A549 (cell line): ENCODE results near the gene FOXJ3. TPM values are rescaled to one million over a fixed set of nuclear protein-coding genes. Genes with fewer than 3 reads are reported as not detected.

Source experiments
- ATAC-seq, 2 experiments: fragments of 200-7000 bp in 1 of 2; fragments of >200 bp in 1 of 2; cut with Nextera tagmentation in 1 of 2; cut with Tn5 transposase in 1 of 2; 3 replicates each; pipeline versions ENCODE4 v1.8.0 to v1.9.1; 2018 to 2020; ENCODE audit warnings: mild to moderate bottlenecking in 1 of 2, moderate library complexity in 1 of 2
- CTCF ChIA-PET: fragments of 300-600 bp; sonication (Branson Sonifier 250); formaldehyde crosslinking; extraction: SDS; loops from one replicate; lab custom pipeline; 2021; ENCODE audit warnings: antibody characterized with exemption, inconsistent platforms; lab: Yijun Ruan, JAX
- POLR2A ChIA-PET: fragments of 350-600 bp; formaldehyde crosslinking; extraction: SDS; loops from one replicate; lab custom pipeline; 2021; ENCODE audit warnings: antibody characterized with exemption, inconsistent platforms; lab: Yijun Ruan, JAX
- DNase-seq, 2 experiments: peaks; one replicate each; pipeline versions ENCODE4 v3.0.0 to v3.0.0-alpha.2; 2011 to 2016; ENCODE audit warnings: low read depth in 1 of 2, low spot score in 1 of 2
- FAIRE-seq: peaks from 2 replicates; lab custom pipeline; 2011; peaks lifted over from hg19 to GRCh38; lab: Jason Lieb, UNC
- H3K27ac ChIP-seq, 2 experiments: fragments of >200 bp; sonication (Bioruptor Twin); formaldehyde crosslinking; 3 replicates each; pipeline ENCODE4 v1.5.1; 2016 to 2017
- H3K4me1 ChIP-seq: fragments of >200 bp; sonication (Bioruptor Twin); formaldehyde crosslinking; 3 replicates; pipeline ENCODE4 v1.6.1; 2016
- H3K4me2 ChIP-seq: fragments of >200 bp; sonication (Bioruptor Twin); formaldehyde crosslinking; 3 replicates; pipeline ENCODE4 v1.6.1; 2016
- H3K4me3 ChIP-seq: fragments of >200 bp; sonication (Bioruptor Twin); formaldehyde crosslinking; 3 replicates; pipeline ENCODE4 v1.5.1; 2016
- H3K9me3 ChIP-seq: fragments of >200 bp; sonication (Bioruptor Twin); formaldehyde crosslinking; 3 replicates; pipeline ENCODE4 v1.6.1; 2016
- CHD4 ChIP-seq: fragments of 200-600 bp; sonication (generic); IDR thresholded peaks from 2 replicates; pipeline ENCODE4 v1.6.1; 2016; ENCODE audit warnings: antibody characterized with exemption, mild to moderate bottlenecking, borderline replicate concordance
- FOSB ChIP-seq: fragments of 250-450 bp; sonication (Bioruptor Pico); IDR thresholded peaks from 2 replicates; pipeline ENCODE4 v1.5.0; 2020; ENCODE audit warnings: mild to moderate bottlenecking, moderate library complexity
- FOSL2 ChIP-seq, 2 experiments: fragments of 450-650 bp in 1 of 2; fragments of >200 bp in 1 of 2; sonication (Bioruptor Twin) in 1 of 2; formaldehyde crosslinking; IDR thresholded peaks; 2 replicates each; pipeline versions ENCODE4 v1.5.0 to v1.6.1; 2016 to 2020; ENCODE audit warnings: mild to moderate bottlenecking in 1 of 2, moderate library complexity in 1 of 2
- HOXA7 ChIP-seq: fragments of 250-450 bp; sonication (Bioruptor Pico); IDR thresholded peaks from 2 replicates; pipeline ENCODE4 v1.5.0; 2020; ENCODE audit warnings: mild to moderate bottlenecking, moderate library complexity
- JUNB ChIP-seq: fragments of >200 bp; sonication (Bioruptor Twin); formaldehyde crosslinking; IDR thresholded peaks from 2 replicates; pipeline ENCODE4 v1.6.1; 2016
- KDM1A ChIP-seq: fragments of 200-600 bp; sonication (generic); IDR thresholded peaks from 2 replicates; pipeline ENCODE4 v1.6.1; 2016; ENCODE audit warnings: low read depth, mild to moderate bottlenecking
- KDM5A ChIP-seq: fragments of 200-600 bp; sonication (generic); IDR thresholded peaks from 2 replicates; pipeline ENCODE4 v1.6.1; 2016; ENCODE audit warnings: antibody characterized with exemption, mild to moderate bottlenecking
- MAZ ChIP-seq: fragments of 150-350 bp; IDR thresholded peaks from 2 replicates; pipeline ENCODE4 v1.6.1; 2014; ENCODE audit warnings: antibody characterized with exemption, low read depth, low read length, borderline replicate concordance
- NPAS2 ChIP-seq: fragments of 250-450 bp; sonication (Bioruptor Pico); IDR thresholded peaks from 2 replicates; pipeline ENCODE4 v1.8.0; 2022; ENCODE audit warnings: mild to moderate bottlenecking, moderate library complexity, borderline replicate concordance
- POLR2AphosphoS2 ChIP-seq: conservative IDR thresholded peaks from 2 replicates; pipeline ENCODE4 v1.6.1; 2012; ENCODE audit warnings: low read length, improper control_type of control experiment, inconsistent platforms
- RAD21 ChIP-seq, 2 experiments: fragments of >200 bp in 1 of 2; sonication (Bioruptor Twin) in 1 of 2; formaldehyde crosslinking in 1 of 2; IDR thresholded peaks in 1 of 2; conservative IDR thresholded peaks in 1 of 2; 2 replicates in 1 of 2; 3 replicates in 1 of 2; pipeline ENCODE4 v1.6.1; 2012 to 2018; ENCODE audit warnings: inconsistent platforms in 1 of 2
- RFX5 ChIP-seq: fragments of 450-650 bp; IDR thresholded peaks from 2 replicates; pipeline ENCODE4 v1.7.1; 2014; ENCODE audit warnings: antibody characterized with exemption, mild to moderate bottlenecking, moderate library complexity
- SREBF2 ChIP-seq: fragments of 450-650 bp; IDR thresholded peaks from 2 replicates; pipeline ENCODE4 v1.6.1; 2014; ENCODE audit warnings: mild to moderate bottlenecking, moderate library complexity
- ZFP36 ChIP-seq: fragments of 450-650 bp; IDR thresholded peaks from 2 replicates; pipeline ENCODE4 v1.6.1; 2014; ENCODE audit warnings: borderline replicate concordance; ENCODE audit not compliant: partially characterized antibody
- ZSCAN20 ChIP-seq: fragments of 250-450 bp; sonication (Bioruptor Pico); IDR thresholded peaks from 2 replicates; pipeline ENCODE4 v1.8.0; 2022; ENCODE audit warnings: mild to moderate bottlenecking, moderate library complexity
- WGBS: methylation state at CpG from one replicate; pipeline ENCODE4 v1.1.6; 2017; ENCODE audit errors: missing lambda C conversion rate; 5-methylcytosine and 5-hydroxymethylcytosine counted together
- polyA plus RNA-seq, 4 experiments: library from polyadenylated mRNA; depleted of rRNA in 3 of 4; stranded (reverse); fragments of >200 nt; fragmentation: RNase III in 1 of 4; extraction: RNeasy Plus Mini Kit Qiagen cat#74134 plus additional on column Dnase treatment in 1 of 4; gene quantifications; 2 replicates in 3 of 4; 3 replicates in 1 of 4; pipeline ENCODE4 v1.2.3, GENCODE V29; 2011 to 2017
- TF ChIP-seq, protein P1 (sequence below): fragments of >200 bp; sonication (Bioruptor Twin); formaldehyde crosslinking; IDR thresholded peaks from 3 replicates; pipeline ENCODE4 v1.5.1; 2016
- TF ChIP-seq, protein P2 (sequence below): fragments of 250-450 bp; sonication (Bioruptor Pico); IDR thresholded peaks from 2 replicates; pipeline ENCODE4 v1.5.0; 2021; ENCODE audit warnings: mild to moderate bottlenecking, moderate library complexity, borderline replicate concordance

FOXJ3 gene
- polyA plus RNA-seq, 2 of the 4 experiments (the other 2 are of a cell fraction) = 16.8 to 45.0 TPM

DNA sequence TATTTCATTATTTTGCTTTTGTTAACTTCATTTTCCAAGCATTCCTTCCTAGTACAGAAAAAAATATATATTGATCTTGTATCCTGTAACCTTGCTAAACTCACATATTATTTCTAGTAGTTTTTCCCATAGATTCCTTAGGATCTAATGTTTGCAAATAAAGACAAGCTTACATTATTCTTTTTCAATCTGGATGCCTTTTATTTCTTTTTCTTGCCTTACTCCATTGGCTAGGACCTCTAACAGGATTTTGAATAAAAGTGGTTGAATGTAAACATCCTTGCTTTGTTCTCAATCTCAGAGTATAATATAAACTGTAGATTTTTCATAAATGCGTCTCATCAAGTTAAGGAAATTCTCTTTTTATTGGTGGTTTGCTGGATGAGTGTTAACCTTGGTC lies 96.0 kb downstream of the FOXJ3 start:
- DNase-seq (no peak), ATAC-seq (no peak), FAIRE-seq (no peak)
- Histone ChIP-seq H3K4me3 (no peak overlapping the region), H3K9me3 (peaks cover 16% of the 10 kb centered on the region), H3K4me1 (no peaks in the 10 kb centered on the region), H3K4me2 (no peak overlapping the region), H3K27ac (no peak overlapping the region)
- 89% methylated on average over 1 of the region's 1 CpG for WGBS
- CTCF ChIA-PET = no interaction called here
- POLR2A ChIA-PET = no interaction called here
- no peak for TF ChIP-seq POLR2AphosphoS2

DNA sequence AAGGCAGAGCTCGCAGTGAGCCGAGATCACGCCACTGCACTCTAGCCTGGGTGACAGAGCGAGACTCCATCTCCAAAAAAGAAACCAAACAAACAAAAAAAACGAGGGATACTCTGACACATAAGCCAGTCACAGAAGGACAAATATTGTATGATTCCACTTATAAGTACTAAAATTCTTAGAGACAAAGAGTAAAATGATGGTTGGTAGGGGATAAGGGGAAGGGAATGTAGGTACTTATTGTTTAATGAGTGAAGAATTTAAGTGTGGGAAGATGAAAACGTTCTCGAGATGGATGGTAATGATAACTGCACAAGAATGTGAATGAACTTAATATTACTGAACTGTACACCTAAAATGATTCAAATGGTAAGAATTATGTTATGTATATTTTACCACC lies 103.8 kb downstream of the FOXJ3 start:
- FAIRE-seq (no peak), ATAC-seq (no peak), DNase-seq (no peak)
- ChIA-PET CTCF (no interaction called here), POLR2A (no interaction called here)
- Histone ChIP-seq H3K27ac (no peak overlapping the region), H3K4me1 (peaks cover 17% of the 10 kb centered on the region), H3K4me2 (no peak overlapping the region), H3K9me3 (peaks cover 8% of the 10 kb centered on the region; the same call in 2 of the 3 replicates), H3K4me3 (no peak overlapping the region)
- WGBS = 82% methylated on average over 7 of the region's 7 CpGs
- TF ChIP-seq MAZ (no peak), RFX5 (no peak), FOSB (CRISPR knock-in tag) (no peak), FOSL2 (IDR thresholded peaks at IDR 0.05) (no peak), FOSL2 (CRISPR knock-in tag; IDR thresholded peaks at IDR 0.05) (no peak), ZFP36 (no peak)

DNA sequence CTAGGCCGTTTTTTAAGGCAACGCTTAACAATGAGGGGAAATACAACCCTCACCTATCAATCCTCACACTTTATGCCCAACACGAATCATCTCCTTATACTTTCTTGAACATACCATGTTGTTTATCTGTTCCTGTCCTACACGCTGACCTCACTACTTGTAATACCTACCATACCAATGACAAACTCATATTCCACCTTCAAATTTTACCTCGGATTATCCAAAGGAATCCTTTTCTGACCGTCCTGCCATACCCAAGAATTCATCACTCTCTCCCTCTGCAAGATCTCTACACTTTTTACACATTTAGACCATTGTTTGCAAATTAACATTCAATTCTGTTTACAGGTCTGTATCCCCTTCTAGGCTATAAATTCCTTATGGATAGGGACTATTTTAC lies 106.1 kb downstream of the FOXJ3 start:
- ATAC-seq = no peak
- peaks cover 27% of the 10 kb centered on the region for H3K4me1 ChIP-seq
- TF ChIP-seq JUNB = no peak
- TF ChIP-seq, protein P1, sequence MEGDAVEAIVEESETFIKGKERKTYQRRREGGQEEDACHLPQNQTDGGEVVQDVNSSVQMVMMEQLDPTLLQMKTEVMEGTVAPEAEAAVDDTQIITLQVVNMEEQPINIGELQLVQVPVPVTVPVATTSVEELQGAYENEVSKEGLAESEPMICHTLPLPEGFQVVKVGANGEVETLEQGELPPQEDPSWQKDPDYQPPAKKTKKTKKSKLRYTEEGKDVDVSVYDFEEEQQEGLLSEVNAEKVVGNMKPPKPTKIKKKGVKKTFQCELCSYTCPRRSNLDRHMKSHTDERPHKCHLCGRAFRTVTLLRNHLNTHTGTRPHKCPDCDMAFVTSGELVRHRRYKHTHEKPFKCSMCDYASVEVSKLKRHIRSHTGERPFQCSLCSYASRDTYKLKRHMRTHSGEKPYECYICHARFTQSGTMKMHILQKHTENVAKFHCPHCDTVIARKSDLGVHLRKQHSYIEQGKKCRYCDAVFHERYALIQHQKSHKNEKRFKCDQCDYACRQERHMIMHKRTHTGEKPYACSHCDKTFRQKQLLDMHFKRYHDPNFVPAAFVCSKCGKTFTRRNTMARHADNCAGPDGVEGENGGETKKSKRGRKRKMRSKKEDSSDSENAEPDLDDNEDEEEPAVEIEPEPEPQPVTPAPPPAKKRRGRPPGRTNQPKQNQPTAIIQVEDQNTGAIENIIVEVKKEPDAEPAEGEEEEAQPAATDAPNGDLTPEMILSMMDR = no peak
- TF ChIP-seq HOXA7 = no peak
- no peak for TF ChIP-seq CHD4
- TF ChIP-seq FOSL2 (IDR thresholded peaks at IDR 0.05) = no peak
- TF ChIP-seq FOSL2 (CRISPR knock-in tag; IDR thresholded peaks at IDR 0.05) = no peak
- TF ChIP-seq POLR2AphosphoS2 = no peak
- TF ChIP-seq SREBF2 = no peak
- no peak for TF ChIP-seq RFX5
- no peak for TF ChIP-seq ZSCAN20 (CRISPR knock-in tag)
- TF ChIP-seq RAD21 (conservative IDR thresholded peaks at IDR 0.05 in 1 of 2, IDR thresholded peaks at IDR 0.05 in 1 of 2) = no peak
- TF ChIP-seq, protein P2, sequence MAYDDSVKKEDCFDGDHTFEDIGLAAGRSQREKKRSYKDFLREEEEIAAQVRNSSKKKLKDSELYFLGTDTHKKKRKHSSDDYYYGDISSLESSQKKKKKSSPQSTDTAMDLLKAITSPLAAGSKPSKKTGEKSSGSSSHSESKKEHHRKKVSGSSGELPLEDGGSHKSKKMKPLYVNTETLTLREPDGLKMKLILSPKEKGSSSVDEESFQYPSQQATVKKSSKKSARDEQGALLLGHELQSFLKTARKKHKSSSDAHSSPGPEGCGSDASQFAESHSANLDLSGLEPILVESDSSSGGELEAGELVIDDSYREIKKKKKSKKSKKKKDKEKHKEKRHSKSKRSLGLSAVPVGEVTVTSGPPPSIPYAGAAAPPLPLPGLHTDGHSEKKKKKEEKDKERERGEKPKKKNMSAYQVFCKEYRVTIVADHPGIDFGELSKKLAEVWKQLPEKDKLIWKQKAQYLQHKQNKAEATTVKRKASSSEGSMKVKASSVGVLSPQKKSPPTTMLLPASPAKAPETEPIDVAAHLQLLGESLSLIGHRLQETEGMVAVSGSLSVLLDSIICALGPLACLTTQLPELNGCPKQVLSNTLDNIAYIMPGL (CRISPR knock-in tag) = no peak
- H3K4me3 ChIP-seq = no peak overlapping the region
- no peak overlapping the region for H3K4me2 ChIP-seq
- no peak for DNase-seq
- no peak for FAIRE-seq
- CTCF ChIA-PET = no interaction called here
- WGBS = 80% methylated on average over 6 of the region's 6 CpGs
- H3K27ac ChIP-seq = no peak overlapping the region
- POLR2A ChIA-PET = no interaction called here
- H3K9me3 ChIP-seq = no peaks in the 10 kb centered on the region

DNA sequence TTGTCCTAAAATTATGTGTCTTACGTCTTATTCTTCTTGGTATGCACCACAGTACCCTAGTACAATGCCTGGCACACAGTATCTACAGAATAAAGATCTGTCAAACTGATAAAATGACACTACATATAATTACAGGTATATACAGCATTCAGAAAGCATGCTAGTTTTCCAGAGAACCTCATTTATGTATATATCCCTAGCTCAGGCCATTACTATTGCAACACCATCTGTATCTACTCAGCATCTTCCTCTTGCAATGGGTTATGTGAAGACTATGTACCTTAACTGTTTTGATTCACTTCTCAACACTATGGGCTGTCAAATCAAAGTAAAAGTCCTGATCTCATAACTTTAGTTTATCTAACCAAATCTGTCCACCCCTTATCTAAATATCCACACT lies 112.0 kb downstream of the FOXJ3 start:
- DNase-seq (no peak), FAIRE-seq (no peak), ATAC-seq (no peak)
- 100% methylated on average over 1 of the region's 1 CpG for WGBS
- Histone ChIP-seq H3K4me3 (no peak overlapping the region), H3K9me3 (no peaks in the 10 kb centered on the region), H3K4me1 (peaks cover 49% of the 10 kb centered on the region), H3K27ac (no peak overlapping the region), H3K4me2 (no peak overlapping the region)
- TF ChIP-seq NPAS2 (CRISPR knock-in tag) (no peak), KDM1A (no peak), KDM5A (no peak)
- ChIA-PET POLR2A (no interaction called here), CTCF (no interaction called here)
